K562 treated with DMSO at 1 percent for 12 hours (cell line): ENCODE measurements around the gene SPTY2D1. TPM values are rescaled to one million over a fixed set of nuclear protein-coding genes. Genes with fewer than 3 reads are reported as not detected.

Experiments
- total RNA-seq: library from RNA; unstranded; fragments of 300-600 nt; gene quantifications from 2 replicates; pipeline ENCODE4 v1.2.3, GENCODE V29; 2022; ENCODE audit not compliant: insufficient read depth

Gene SPTY2D1
- 4.1 and 15.0 TPM in 2 replicates for total RNA-seq

GRCh38 chr11:18634140-18635032 is at the start of gene SPTY2D1:
Gene SPTY2D1, minus strand, starts transcription at chr11:18634342. Its CDS starts 85 bp downstream, at chr11:18634257.

GRCh38 chr11:18599739-18600230 is 34.4 kb downstream of the SPTY2D1 start, which contains the start of gene MISFA:
Gene MISFA, plus strand, starts transcription at chr11:18599789. Its CDS starts 140 bp downstream, at chr11:18599929.

GRCh38 chr11:18588297-18589252 is 45.6 kb downstream of the SPTY2D1 start, which contains the start of gene UEVLD:
Gene UEVLD, minus strand, starts transcription at chr11:18588734. Its CDS starts 80 bp downstream, at chr11:18588654.

Other genes with a start within 250 kb of the SPTY2D1 start
- 176 and 223 TPM in 2 replicates for gene LDHA, start 239.8 kb downstream of the SPTY2D1 start, total RNA-seq
- gene LDHC, start 222.0 kb downstream of the SPTY2D1 start, total RNA-seq = not detected in 2 replicates
- 0.25 TPM in 1 of 2 replicates, not detected in the other for gene LDHAL6A, start 178.5 kb downstream of the SPTY2D1 start, total RNA-seq
- 61.1 and 81.2 TPM in 2 replicates for gene TSG101, start 107.4 kb downstream of the SPTY2D1 start, total RNA-seq
- gene UEVLD, start 45.6 kb downstream of the SPTY2D1 start, total RNA-seq = 2.6 and 7.8 TPM in 2 replicates
- gene MISFA, start 34.6 kb downstream of the SPTY2D1 start, total RNA-seq = not detected in 2 replicates
- gene TMEM86A, start 64.4 kb upstream of the SPTY2D1 start, total RNA-seq = 0.64 and 3.0 TPM in 2 replicates
- gene IGSF22, start 91.8 kb upstream of the SPTY2D1 start, total RNA-seq = not detected in 2 replicates
- gene PTPN5, start 157.5 kb upstream of the SPTY2D1 start, total RNA-seq = not detected in 2 replicates